ENCODE measurements around the gene WDR46. TPM values are rescaled to one million over a fixed set of nuclear protein-coding genes. Genes with fewer than 3 reads are reported as not detected.

Gene WDR46
- total and polyA plus RNA-seq, 2 of the 8 experiments (the other 6 are each of a cell fraction or from before 2014, with no cell fraction given), result 69.7 to 91.0 TPM

GRCh38 chr6:33297406-33297955 lies 8.4 kb upstream of the WDR46 start (continued):
- TF ChIP-seq CHD7 (IDR thresholded peaks at IDR 0.05; ENCODE audit: insufficient replicate concordance, low read length), result no peak
- TF ChIP-seq CTCF (IDR thresholded peaks at IDR 0.05; ENCODE audit: control extremely low read depth in 1 of 3, insufficient read depth in 1 of 3, low read depth in 1 of 3, low read length in 3 of 3), result no peak
- TF ChIP-seq SP2 (IDR thresholded peaks at IDR 0.05; ENCODE audit: low read length), result no peak
- no peak for TF ChIP-seq FOSL1 (IDR thresholded peaks at IDR 0.05; ENCODE audit: insufficient read depth, low read depth, low read length)
- TF ChIP-seq ATF3 (IDR thresholded peaks at IDR 0.05; ENCODE audit: insufficient read depth, low read depth, low read length), result peak; percentile 70
- no peak for TF ChIP-seq ZNF274 (IDR thresholded peaks at IDR 0.05; ENCODE audit: borderline replicate concordance, extremely low read depth, low read length)
- peak; percentile 29; the same call in 1 of the 2 replicates for TF ChIP-seq TAF1 (IDR thresholded peaks at IDR 0.05; ENCODE audit: low read depth, low read length)
